Pancreas (tissue), 10 donors: ENCODE results near the gene PDZD4. TPM values are rescaled to one million over a fixed set of nuclear protein-coding genes. Genes with fewer than 3 reads are reported as not detected.

Source experiments
- ATAC-seq, 4 donors: fragments of 200-7000 bp; cut with Tn5 transposase; one replicate each; pipeline versions ENCODE4 v1.8.0 to v1.9.1; 2020; ENCODE audit warnings: mild to moderate bottlenecking in 4 of 4, moderate library complexity in 4 of 4
- DNase-seq, 6 donors: peaks; one replicate each; pipeline ENCODE4 v3.0.0-alpha.2; 2020
- FAIRE-seq: peaks from 2 replicates; lab custom pipeline; 2012; peaks lifted over from hg19 to GRCh38; lab: Jason Lieb, UNC
- H3K27ac ChIP-seq, 4 donors: fragments of 200-600 bp; sonication (generic); 1 replicate in 3 of 4; 2 replicates in 1 of 4; pipeline versions ENCODE4 v1.5.0 to v1.8.0; 2020
- H3K27me3 ChIP-seq, 4 donors: fragments of 200-600 bp; one replicate each; pipeline ENCODE4 v1.8.0; 2021
- H3K36me3 ChIP-seq, 3 donors: fragments of 200-600 bp; sonication (generic) in 1 of 3; one replicate each; pipeline versions ENCODE4 v1.5.0 to v1.8.0; 2020 to 2021
- H3K4me1 ChIP-seq, 3 donors: fragments of 200-600 bp; one replicate each; pipeline ENCODE4 v1.8.0; 2021
- H3K4me3 ChIP-seq, 4 donors: fragments of 200-600 bp; sonication (generic) in 2 of 4; one replicate each; pipeline versions ENCODE4 v1.5.0 to v1.8.0; 2020 to 2021
- H3K9me3 ChIP-seq, 4 donors: fragments of 200-600 bp; one replicate each; pipeline ENCODE4 v1.8.0; 2021
- CTCF ChIP-seq, 4 donors: fragments of 200-600 bp; sonication (generic) in 3 of 4; IDR thresholded peaks; one replicate each; pipeline versions ENCODE4 v1.5.0 to v1.8.0; 2021; ENCODE audit warnings: antibody characterized with exemption in 4 of 4
- WGBS, 2 donors: extraction: QIAGEN DNeasy Blood & Tissue Kit; methylation state at CpG; one replicate each; pipeline ENCODE4 v1.1.7; 2013; 5-methylcytosine and 5-hydroxymethylcytosine counted together
- intact Hi-C, 3 donors: fragments of 100-400 bp; cut with DNase I; formaldehyde crosslinking; loops; one replicate each; pipeline versions ENCODE4 v1.11.1 to v1.14.2; 2022
- polyA plus RNA-seq, 2 donors: library from polyadenylated mRNA; stranded (reverse); fragments of 200-250 nt; gene quantifications; one replicate each; pipeline ENCODE4 v1.2.3, GENCODE V29; 2013
- total RNA-seq, 6 donors: library from RNA; stranded (reverse); fragmentation: NEBNext Ultra II Directional in 4 of 6; extraction: Animal tissue kit (Norgen Biotek cat#: 25700) in 4 of 6; gene quantifications; one replicate each; pipeline versions ENCODE4 v1.2.1 to v1.2.4, GENCODE V29; 2021 to 2023
- donor health status: healthy with polysubstance abuse.
- donor health status: DM: no; HTN: no; CAD: no; lungs with moderate emphysema.
- donor health status: DM: no; HTN: no; CAD: no.
- donor health status: control.
- donor health status: control.
- donor health status: Bipolar disorder and iron deficiency.
- donor health status: DM: yes; HTN: yes; CAD: no.
- donor health status: DM: no; HTN: no; CAD: no.
- donor health status: DM: no; HTN: no; CAD: no.
- donor health status: DM: yes; HTN: yes; CAD: no.

Gene PDZD4
- total and polyA plus RNA-seq, 8 donors, result 0.79 to 15.2 (median 1.6) TPM

GRCh38 chrX:153807976-153808375 is 22.4 kb downstream of the PDZD4 start:
- H3K27ac ChIP-seq, result no peak overlapping the region
- no peaks in the 10 kb centered on the region for H3K36me3 ChIP-seq
- H3K4me3 ChIP-seq, result no peak overlapping the region
- FAIRE-seq (no peak), DNase-seq (no peak), ATAC-seq (no peak)
- TF ChIP-seq CTCF (IDR thresholded peaks at IDR 0.05), result no peak
- H3K27me3 ChIP-seq, result no peaks in the 10 kb centered on the region
- intact Hi-C loops, result no loop called here
- 86 to 89% methylated on average over 18 to 19 of the region's 19 CpGs for WGBS, 2 donors
- H3K4me1 ChIP-seq, result no peaks in the 10 kb centered on the region
- H3K9me3 ChIP-seq, result no peaks in the 10 kb centered on the region

- intact Hi-C loops, result no loop called here
- Histone ChIP-seq H3K36me3 (no peaks in the 10 kb centered on the region), H3K4me3 (no peak overlapping the region), H3K27ac (no peak overlapping the region), H3K27me3 (no peaks in the 10 kb centered on the region), H3K4me1 (no peaks in the 10 kb centered on the region), H3K9me3 (no peaks in the 10 kb centered on the region)
- no peak for TF ChIP-seq CTCF (IDR thresholded peaks at IDR 0.05)
- ATAC-seq (no peak), DNase-seq (peak in 1 of 6 donors; percentile 56), FAIRE-seq (no peak)
- 92% methylated on average over 28 of the region's 28 CpGs for WGBS, 2 donors
Measured at GRCh38 chrX:153806999-153807575, 23.3 kb downstream of the PDZD4 start.

GRCh38 chrX:153805436-153805835 is 24.9 kb downstream of the PDZD4 start:
- DNase-seq (peak in 2 of 6 donors; percentile 2 to 46), ATAC-seq (no peak), FAIRE-seq (no peak)
- WGBS, 2 donors, result 80 to 81% methylated on average over 13 of the region's 13 CpGs
- TF ChIP-seq CTCF (IDR thresholded peaks at IDR 0.05), result no peak
- H3K4me3 ChIP-seq, result no peak overlapping the region
- no peaks in the 10 kb centered on the region for H3K4me1 ChIP-seq
- no peak overlapping the region for H3K27ac ChIP-seq
- no peaks in the 10 kb centered on the region for H3K36me3 ChIP-seq
- H3K9me3 ChIP-seq, result no peaks in the 10 kb centered on the region
- intact Hi-C loops, result no loop called here
- H3K27me3 ChIP-seq, result no peaks in the 10 kb centered on the region

- 89 to 90% methylated on average over 25 of the region's 25 CpGs for WGBS, 2 donors
- intact Hi-C loops, result no loop called here
- no peaks in the 10 kb centered on the region for H3K36me3 ChIP-seq
- DNase-seq (peak in 2 of 6 donors; percentile 9 to 62), FAIRE-seq (no peak), ATAC-seq (no peak)
- no peak for TF ChIP-seq CTCF (IDR thresholded peaks at IDR 0.05)
- H3K27me3 ChIP-seq, result no peaks in the 10 kb centered on the region
- H3K27ac ChIP-seq, result no peak overlapping the region
- no peak overlapping the region for H3K4me3 ChIP-seq
- H3K4me1 ChIP-seq, result no peaks in the 10 kb centered on the region
- no peaks in the 10 kb centered on the region for H3K9me3 ChIP-seq
Measured at GRCh38 chrX:153804621-153805020, 25.7 kb downstream of the PDZD4 start.

GRCh38 chrX:153804100-153804595 is 26.2 kb downstream of the PDZD4 start:
- Histone ChIP-seq H3K4me1 (no peaks in the 10 kb centered on the region), H3K4me3 (no peak overlapping the region), H3K9me3 (no peaks in the 10 kb centered on the region), H3K27me3 (no peaks in the 10 kb centered on the region), H3K27ac (no peak overlapping the region), H3K36me3 (no peaks in the 10 kb centered on the region)
- peak in 1 of 6 donors; percentile 65 for DNase-seq
- TF ChIP-seq CTCF (IDR thresholded peaks at IDR 0.05), result no peak
- WGBS, 2 donors, result 95 to 96% methylated on average over 33 to 34 of the region's 34 CpGs
- intact Hi-C loops, result no loop called here
- no peak for FAIRE-seq
- no peak for ATAC-seq
